HCT116 (cell line): ENCODE data around the gene CRADD.

ENCODE experiments used
- ATF3 ChIP-seq: IDR thresholded peaks from 2 replicates; pipeline ENCODE4 v1.6.1; 2012
- ELF1 ChIP-seq: IDR thresholded peaks from 2 replicates; pipeline ENCODE4 v1.6.1; 2012; ENCODE audit warnings: low read depth, borderline replicate concordance
- SIN3A ChIP-seq: IDR thresholded peaks from 2 replicates; pipeline ENCODE4 v1.6.1; 2012; ENCODE audit warnings: low read depth
- ZBTB33 ChIP-seq: IDR thresholded peaks from 2 replicates; pipeline ENCODE4 v1.6.1; 2011; ENCODE audit warnings: mild to moderate bottlenecking, low read length, moderate library complexity; ENCODE audit not compliant: insufficient replicate concordance; ENCODE audit errors: extremely low read depth

- TF ChIP-seq ELF1 (no peak), ATF3 (no peak), ZBTB33 (no peak), SIN3A (no peak)
Observed at GRCh38 chr12:93831374-93831773, 154.2 kb downstream of the CRADD start.
